ENCODE data around the gene RBMX. TPM values are rescaled to one million over a fixed set of nuclear protein-coding genes. Genes with fewer than 3 reads are reported as not detected.
A peak's percentile ranks its signal among the peaks of the same experiment; 100 is the strongest.
"Not testable (repeated sequence)": the region's sequence is repeated elsewhere in the genome, so short reads cannot be mapped to it uniquely, and the experiment has no call there.

The RBMX gene
- total and polyA plus RNA-seq, 2 donors (not counting 3 experiments of a cell fraction or from before 2014, with no cell fraction given), result 117 to 235 TPM

DNA sequence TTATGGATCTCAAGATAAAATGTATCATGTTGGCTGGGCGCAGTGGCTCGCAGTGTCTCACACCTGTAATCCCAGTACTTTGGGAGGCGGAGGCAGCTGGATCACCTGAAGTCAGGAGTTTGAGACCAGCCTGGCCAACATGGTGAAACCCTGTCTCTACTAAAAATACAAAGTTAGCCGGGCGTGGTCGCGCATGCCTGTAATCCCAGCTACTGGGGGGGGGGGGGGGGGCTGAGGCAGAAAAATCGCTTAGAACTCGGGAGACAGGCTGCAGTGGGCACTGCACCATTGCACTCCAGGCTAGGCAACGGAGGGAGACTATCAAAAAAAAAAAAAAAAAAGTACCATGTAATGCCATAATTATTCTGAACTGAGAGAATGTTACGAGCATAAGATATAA lies 2.1 kb downstream of the RBMX start:
- Histone ChIP-seq H3K79me2 (ENCODE audit: control insufficient read depth, insufficient read depth, low read length) (peaks cover 54% of the 10 kb centered on the region), H3K9me1 (replicated peaks; ENCODE audit: control insufficient read depth, extremely low read depth, insufficient read depth, low read length) (no peaks in the 10 kb centered on the region), H3K4me1 (ENCODE audit: control insufficient read depth, extremely low read depth, insufficient read depth, low read length) (peaks cover 6% of the 10 kb centered on the region), H4K20me1 (replicated peaks; ENCODE audit: control insufficient read depth, extremely low read depth, insufficient read depth, low read length) (no peaks in the 10 kb centered on the region), H3K36me3 (ENCODE audit: control insufficient read depth in 2 of 2, extremely low read depth in 1 of 2, insufficient read depth in 2 of 2, low read length in 2 of 2) (peaks cover 0 to 6% of the 10 kb centered on the region in 2 experiments), H3K4me3 (replicated peaks in 1 of 3; ENCODE audit: insufficient read depth in 1 of 3, low read depth in 1 of 3, low read length in 3 of 3) (peak overlapping the region in 2 of 3 experiments; percentile 91 to 100), H2AFZ (ENCODE audit: low read depth, low read length) (no peak overlapping the region), H3K9ac (replicated peaks; ENCODE audit: extremely low read depth, insufficient read depth, low read length) (no peak overlapping the region), H3K4me2 (ENCODE audit: insufficient read depth, low read length) (peak overlapping the region; percentile 77), H3K27ac (ENCODE audit: insufficient read depth, low read depth, low read length) (no peak overlapping the region), H3K9me3 (replicated peaks; ENCODE audit: control insufficient read depth, insufficient read depth, low read length) (no peaks in the 10 kb centered on the region), H3K27me3 (ENCODE audit: control insufficient read depth in 2 of 2, insufficient read depth in 2 of 2, low read length in 2 of 2) (no peaks in the 10 kb centered on the region)
- DNase-seq (ENCODE audit: low read depth, low spot score) (no peak), FAIRE-seq (no peak)
- dilution Hi-C loops (cut with MboI; ENCODE audit: extremely low pct_ligation_motif_present, low sequenced_read_pairs) (no loop called here), intact Hi-C loops (cut with micrococcal nuclease) (no loop called here)
- no TSS peak for BruUV-seq (replicated peaks)
- no peak for TF ChIP-seq MYC (IDR thresholded peaks at IDR 0.05; ENCODE audit: low read depth, low read length)
- no peak for TF ChIP-seq POLR2AphosphoS5 (IDR thresholded peaks at IDR 0.05; ENCODE audit: insufficient read depth, low read depth, low read length)
- no peak for TF ChIP-seq FOS (IDR thresholded peaks at IDR 0.05; ENCODE audit: borderline replicate concordance, insufficient read depth, low read length)
- TF ChIP-seq GATA2 (IDR thresholded peaks at IDR 0.05; ENCODE audit: insufficient read depth, insufficient read length, low read depth, low read length), result no peak
- no peak for TF ChIP-seq MAX (IDR thresholded peaks at IDR 0.05; ENCODE audit: insufficient read depth, insufficient read length)
- TF ChIP-seq JUN (IDR thresholded peaks at IDR 0.05; ENCODE audit: borderline replicate concordance, insufficient read depth, insufficient read length, low read depth), result no peak
- no peak for TF ChIP-seq CTCF (IDR thresholded peaks at IDR 0.05; ENCODE audit: extremely low read depth in 1 of 2, insufficient read depth in 1 of 2, low read depth in 1 of 2, low read length in 2 of 2)
- TF ChIP-seq EZH2 (IDR thresholded peaks at IDR 0.05; ENCODE audit: borderline replicate concordance, low read depth, low read length, severe bottlenecking), result no peak
- no peak for TF ChIP-seq POLR2A (IDR thresholded peaks at IDR 0.05; ENCODE audit: low read depth, low read length)
- POLR2A ChIA-PET, result interaction anchor here (0.7 to 1.2 kb wide), 2 partner anchors 42 to 46 kb away, joined by 4 to 10 read pairs; no protein-coding TSS in a partner anchor
- CTCF ChIA-PET, result interaction anchor here (1.4 kb wide), 1 partner anchor 46 kb away, joined by 7 read pairs; no protein-coding TSS in a partner anchor

DNA sequence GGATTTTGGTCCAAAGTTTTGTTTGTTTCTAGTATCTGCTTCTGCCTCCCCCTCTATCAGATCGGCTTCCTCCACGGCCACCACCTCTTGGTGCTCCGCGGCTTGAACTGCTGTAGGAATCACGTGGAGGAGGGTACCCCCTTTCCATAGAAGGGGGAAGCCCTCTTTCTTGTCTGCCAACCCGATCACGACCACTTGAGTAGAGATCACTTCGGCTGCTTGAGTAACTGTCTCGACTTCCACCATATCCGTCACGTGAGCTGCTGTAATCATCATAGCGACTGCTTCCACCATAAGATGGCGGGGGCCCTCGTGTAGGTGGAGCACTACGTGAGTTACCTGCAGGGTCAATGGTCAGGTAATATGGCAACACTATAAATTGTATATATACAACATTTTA lies 6.4 kb downstream of the RBMX start:
- H3K27me3 ChIP-seq (ENCODE audit: control insufficient read depth in 2 of 2, insufficient read depth in 2 of 2, low read length in 2 of 2); FAIRE-seq; H3K9ac ChIP-seq (replicated peaks; ENCODE audit: extremely low read depth, insufficient read depth, low read length); H3K4me1 ChIP-seq (ENCODE audit: control insufficient read depth, extremely low read depth, insufficient read depth, low read length); DNase-seq (ENCODE audit: low read depth, low spot score); BruUV-seq (replicated peaks); intact Hi-C loops (cut with micrococcal nuclease); dilution Hi-C loops (cut with MboI; ENCODE audit: extremely low pct_ligation_motif_present, low sequenced_read_pairs); H3K4me2 ChIP-seq (ENCODE audit: insufficient read depth, low read length); H3K4me3 ChIP-seq (replicated peaks in 1 of 3; ENCODE audit: insufficient read depth in 1 of 3, low read depth in 1 of 3, low read length in 3 of 3); H3K27ac ChIP-seq (ENCODE audit: insufficient read depth, low read depth, low read length); H3K9me1 ChIP-seq (replicated peaks; ENCODE audit: control insufficient read depth, extremely low read depth, insufficient read depth, low read length); H3K9me3 ChIP-seq (replicated peaks; ENCODE audit: control insufficient read depth, insufficient read depth, low read length); CTCF ChIA-PET; H2AFZ ChIP-seq (ENCODE audit: low read depth, low read length); H4K20me1 ChIP-seq (replicated peaks; ENCODE audit: control insufficient read depth, extremely low read depth, insufficient read depth, low read length); POLR2A ChIA-PET: not testable (repeated sequence)
- peaks cover 8 to 11% of the 10 kb centered on the region in 2 experiments for H3K36me3 ChIP-seq (ENCODE audit: control insufficient read depth in 2 of 2, extremely low read depth in 1 of 2, insufficient read depth in 2 of 2, low read length in 2 of 2)
- peaks cover 62% of the 10 kb centered on the region for H3K79me2 ChIP-seq (ENCODE audit: control insufficient read depth, insufficient read depth, low read length)

DNA sequence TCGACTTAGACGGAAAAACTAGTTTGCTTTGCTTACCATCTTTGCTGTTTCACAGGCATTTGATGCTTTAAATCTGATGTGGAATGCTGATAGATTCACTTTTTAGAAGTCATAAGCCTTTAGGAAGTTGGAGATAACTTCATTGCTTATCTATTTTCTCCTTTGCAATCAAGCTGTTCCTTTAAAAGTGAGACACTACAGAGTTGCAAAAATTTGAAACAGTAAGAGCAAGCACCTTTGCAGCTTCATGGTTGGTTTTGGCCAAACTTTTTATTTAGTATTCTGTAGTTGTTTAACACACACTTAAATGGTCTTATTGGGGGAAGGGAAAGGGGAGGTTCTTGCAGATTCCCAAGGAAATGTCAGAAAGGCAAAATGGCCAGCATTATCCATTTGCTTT lies 7.3 kb downstream of the RBMX start:
- H3K9me1 ChIP-seq (replicated peaks; ENCODE audit: control insufficient read depth, extremely low read depth, insufficient read depth, low read length); FAIRE-seq; H3K9ac ChIP-seq (replicated peaks; ENCODE audit: extremely low read depth, insufficient read depth, low read length); H3K4me2 ChIP-seq (ENCODE audit: insufficient read depth, low read length); dilution Hi-C loops (cut with MboI; ENCODE audit: extremely low pct_ligation_motif_present, low sequenced_read_pairs); H3K4me3 ChIP-seq (replicated peaks in 1 of 3; ENCODE audit: insufficient read depth in 1 of 3, low read depth in 1 of 3, low read length in 3 of 3); DNase-seq (ENCODE audit: low read depth, low spot score); H3K9me3 ChIP-seq (replicated peaks; ENCODE audit: control insufficient read depth, insufficient read depth, low read length); H3K27ac ChIP-seq (ENCODE audit: insufficient read depth, low read depth, low read length); POLR2A ChIA-PET; intact Hi-C loops (cut with micrococcal nuclease); H3K27me3 ChIP-seq (ENCODE audit: control insufficient read depth in 2 of 2, insufficient read depth in 2 of 2, low read length in 2 of 2); BruUV-seq (replicated peaks); CTCF ChIA-PET; H3K4me1 ChIP-seq (ENCODE audit: control insufficient read depth, extremely low read depth, insufficient read depth, low read length); H2AFZ ChIP-seq (ENCODE audit: low read depth, low read length); H4K20me1 ChIP-seq (replicated peaks; ENCODE audit: control insufficient read depth, extremely low read depth, insufficient read depth, low read length): not testable (repeated sequence)
- Histone ChIP-seq H3K36me3 (ENCODE audit: control insufficient read depth in 2 of 2, extremely low read depth in 1 of 2, insufficient read depth in 2 of 2, low read length in 2 of 2) (peaks cover 13 to 17% of the 10 kb centered on the region in 2 experiments), H3K79me2 (ENCODE audit: control insufficient read depth, insufficient read depth, low read length) (peaks cover 60% of the 10 kb centered on the region)

All from endothelial cell of umbilical vein (primary cell).